NCI-H2107 treated with DMSO at 0.1 percent for 48 hours (cell line): ENCODE measurements around the gene COIL.

Experiments
- DNase-seq: peaks from one replicate; lab custom pipeline; 2025; ENCODE audit not compliant: unreplicated experiment; lab: John Stamatoyannopoulos, UW

Gene COIL

GRCh38 chr17:56910509-56911235, 50.2 kb downstream of the COIL start:
- no peak for DNase-seq

- no peak for DNase-seq
Observed at GRCh38 chr17:56909742-56910508, 50.9 kb downstream of the COIL start.

- DNase-seq, result no peak
Observed at GRCh38 chr17:56908001-56908542, 52.8 kb downstream of the COIL start.

- no peak for DNase-seq
Observed at GRCh38 chr17:56903560-56903959, 57.3 kb downstream of the COIL start.

- DNase-seq, result no peak
Observed at GRCh38 chr17:56902348-56902747, 58.5 kb downstream of the COIL start.

- no peak for DNase-seq
Observed at GRCh38 chr17:56899403-56899802, 61.4 kb downstream of the COIL start.

- DNase-seq, result no peak
Observed at GRCh38 chr17:56898874-56899273, 62.0 kb downstream of the COIL start.

- no peak for DNase-seq
Observed at GRCh38 chr17:56897646-56898424, 63.0 kb downstream of the COIL start.

GRCh38 chr17:56896968-56897359, 63.9 kb downstream of the COIL start:
- DNase-seq, result no peak

GRCh38 chr17:56896217-56896967, 64.5 kb downstream of the COIL start:
- no peak for DNase-seq

GRCh38 chr17:56894859-56895455, 65.9 kb downstream of the COIL start:
- no peak for DNase-seq

GRCh38 chr17:56893503-56893902, 67.3 kb downstream of the COIL start:
- DNase-seq, result no peak

GRCh38 chr17:56892333-56892732, 68.5 kb downstream of the COIL start:
- DNase-seq, result no peak

- no peak for DNase-seq
Observed at GRCh38 chr17:56891751-56892150, 69.1 kb downstream of the COIL start.

GRCh38 chr17:56890906-56891674, 69.8 kb downstream of the COIL start:
- DNase-seq, result no peak

GRCh38 chr17:56890390-56890789, 70.5 kb downstream of the COIL start:
- no peak for DNase-seq
